Sigmoid colon (tissue), 4 donors: ENCODE measurements around the gene SIX4.

ENCODE experiments used
- CTCF ChIP-seq, 4 experiments: fragments of 450-650 bp in 3 of 4; fragments of 200-600 bp in 1 of 4; IDR thresholded peaks; one replicate each; pipeline ENCODE4 v1.5.1; 2016 to 2019; ENCODE audit warnings: antibody characterized with exemption in 4 of 4, mild to moderate bottlenecking in 3 of 4, moderate library complexity in 2 of 4
- POLR2A ChIP-seq, 2 donors: fragments of 450-650 bp; IDR thresholded peaks; one replicate each; pipeline ENCODE4 v1.6.1; 2016; ENCODE audit warnings: antibody characterized with exemption in 2 of 2, mild to moderate bottlenecking in 2 of 2, moderate library complexity in 2 of 2
- POLR2AphosphoS5 ChIP-seq, 4 donors: sonication (generic); formaldehyde crosslinking; IDR thresholded peaks; one replicate each; pipeline ENCODE4 v1.6.1; 2017; ENCODE audit warnings: antibody characterized with exemption in 4 of 4

DNA sequence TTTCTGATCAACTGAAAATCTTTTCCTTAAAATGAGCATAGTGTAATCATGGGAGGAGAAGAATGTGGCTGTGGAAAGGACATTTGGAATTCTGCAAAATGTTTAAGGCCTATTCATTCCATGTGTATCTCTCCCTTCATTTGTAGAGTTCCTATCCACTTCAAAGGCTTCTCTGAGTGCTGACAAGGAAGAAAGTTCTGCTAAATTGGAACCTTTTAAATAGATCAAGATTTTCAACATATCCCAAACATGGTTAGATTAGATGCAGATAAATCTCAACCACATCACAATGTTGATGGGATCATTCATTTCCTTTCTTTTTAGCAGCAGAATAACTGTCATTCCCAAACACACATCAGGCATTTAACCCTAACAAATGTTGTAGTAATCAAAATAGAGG, 46.5 kb downstream of the SIX4 start:
- no peak for TF ChIP-seq CTCF (IDR thresholded peaks at IDR 0.05)
- TF ChIP-seq POLR2A (IDR thresholded peaks at IDR 0.05), result no peak
- TF ChIP-seq POLR2AphosphoS5 (IDR thresholded peaks at IDR 0.05), result no peak
